Measurements from ENCODE around the gene SF3B3. TPM values are rescaled to one million over a fixed set of nuclear protein-coding genes. Genes with fewer than 3 reads are reported as not detected.

SF3B3 gene
- total RNA-seq, 1 donor = 142 TPM

GRCh38 chr16:70551788-70552187 is 28.2 kb downstream of the SF3B3 start:
- Histone ChIP-seq H3K4me3 (ENCODE audit: insufficient read depth, low read length) (no peak overlapping the region), H3K4me2 (ENCODE audit: insufficient read depth, low read length) (no peak overlapping the region), H3K27ac (ENCODE audit: low read depth, low read length) (peak overlapping the region; percentile 13), H3K27me3 (ENCODE audit: insufficient read depth, low read length) (no peaks in the 10 kb centered on the region), H3K4me1 (ENCODE audit: insufficient read depth, low read length) (peaks cover 24% of the 10 kb centered on the region), H4K20me1 (ENCODE audit: insufficient read depth, low read length) (peaks cover 15% of the 10 kb centered on the region), H2AFZ (ENCODE audit: low read length) (no peak overlapping the region), H3K36me3 (ENCODE audit: insufficient read depth, low read length) (peaks cover 85% of the 10 kb centered on the region), H3K79me2 (ENCODE audit: insufficient read depth, low read length) (peaks cover 71% of the 10 kb centered on the region), H3K9me3 (ENCODE audit: low read depth, low read length) (no peaks in the 10 kb centered on the region)
- TF ChIP-seq CTCF (IDR thresholded peaks at IDR 0.05; ENCODE audit: extremely low read depth, low read depth, low read length) = no peak
- no peak for DNase-seq (ENCODE audit: insufficient read length, low spot score, missing footprints)

GRCh38 chr16:70552675-70553074 is 29.1 kb downstream of the SF3B3 start:
- no peak for TF ChIP-seq CTCF (IDR thresholded peaks at IDR 0.05; ENCODE audit: extremely low read depth, low read depth, low read length)
- Histone ChIP-seq H3K4me3 (ENCODE audit: insufficient read depth, low read length) (no peak overlapping the region), H3K27ac (ENCODE audit: low read depth, low read length) (peak overlapping the region; percentile 8), H2AFZ (ENCODE audit: low read length) (no peak overlapping the region), H3K27me3 (ENCODE audit: insufficient read depth, low read length) (no peaks in the 10 kb centered on the region), H3K79me2 (ENCODE audit: insufficient read depth, low read length) (peaks cover 75% of the 10 kb centered on the region), H3K36me3 (ENCODE audit: insufficient read depth, low read length) (peaks cover 89% of the 10 kb centered on the region), H3K4me1 (ENCODE audit: insufficient read depth, low read length) (peaks cover 24% of the 10 kb centered on the region), H3K9me3 (ENCODE audit: low read depth, low read length) (no peaks in the 10 kb centered on the region), H4K20me1 (ENCODE audit: insufficient read depth, low read length) (peaks cover 15% of the 10 kb centered on the region), H3K4me2 (ENCODE audit: insufficient read depth, low read length) (no peak overlapping the region)
- no peak for DNase-seq (ENCODE audit: insufficient read length, low spot score, missing footprints)

- H4K20me1 ChIP-seq (ENCODE audit: insufficient read depth, low read length) = peaks cover 15% of the 10 kb centered on the region
- no peak for TF ChIP-seq CTCF (IDR thresholded peaks at IDR 0.05; ENCODE audit: extremely low read depth, low read depth, low read length)
- peaks cover 89% of the 10 kb centered on the region for H3K36me3 ChIP-seq (ENCODE audit: insufficient read depth, low read length)
- peak; percentile 84 for DNase-seq (ENCODE audit: insufficient read length, low spot score, missing footprints)
- no peaks in the 10 kb centered on the region for H3K27me3 ChIP-seq (ENCODE audit: insufficient read depth, low read length)
- H3K4me3 ChIP-seq (ENCODE audit: insufficient read depth, low read length) = no peak overlapping the region
- peaks cover 24% of the 10 kb centered on the region for H3K4me1 ChIP-seq (ENCODE audit: insufficient read depth, low read length)
- no peak overlapping the region for H2AFZ ChIP-seq (ENCODE audit: low read length)
- no peaks in the 10 kb centered on the region for H3K9me3 ChIP-seq (ENCODE audit: low read depth, low read length)
- H3K79me2 ChIP-seq (ENCODE audit: insufficient read depth, low read length) = peaks cover 70% of the 10 kb centered on the region
- H3K27ac ChIP-seq (ENCODE audit: low read depth, low read length) = peak overlapping the region; percentile 82
- peak overlapping the region; percentile 60 for H3K4me2 ChIP-seq (ENCODE audit: insufficient read depth, low read length)
Measured at GRCh38 chr16:70553645-70554044, 30.0 kb downstream of the SF3B3 start.

- no peak for TF ChIP-seq CTCF (IDR thresholded peaks at IDR 0.05; ENCODE audit: extremely low read depth, low read depth, low read length)
- H3K27ac ChIP-seq (ENCODE audit: low read depth, low read length) = peak overlapping the region; percentile 35
- no peaks in the 10 kb centered on the region for H3K27me3 ChIP-seq (ENCODE audit: insufficient read depth, low read length)
- H3K36me3 ChIP-seq (ENCODE audit: insufficient read depth, low read length) = peaks cover 89% of the 10 kb centered on the region
- H3K4me1 ChIP-seq (ENCODE audit: insufficient read depth, low read length) = peaks cover 24% of the 10 kb centered on the region
- H3K9me3 ChIP-seq (ENCODE audit: low read depth, low read length) = no peaks in the 10 kb centered on the region
- no peak for DNase-seq (ENCODE audit: insufficient read length, low spot score, missing footprints)
- peaks cover 63% of the 10 kb centered on the region for H3K79me2 ChIP-seq (ENCODE audit: insufficient read depth, low read length)
- no peak overlapping the region for H3K4me2 ChIP-seq (ENCODE audit: insufficient read depth, low read length)
- no peak overlapping the region for H3K4me3 ChIP-seq (ENCODE audit: insufficient read depth, low read length)
- peaks cover 18% of the 10 kb centered on the region for H4K20me1 ChIP-seq (ENCODE audit: insufficient read depth, low read length)
- no peak overlapping the region for H2AFZ ChIP-seq (ENCODE audit: low read length)
Measured at GRCh38 chr16:70556063-70556462, 32.4 kb downstream of the SF3B3 start.
